Activated CD8-positive, alpha-beta memory T cell treated with anti-CD3 and anti-CD28 coated beads, Interleukin-2, amount 50 U/mL, for 1 hour (primary cell): ENCODE measurements around the gene TEX14.
"Not testable (repeated sequence)": the region's sequence is repeated elsewhere in the genome, so short reads cannot be mapped to it uniquely, and the experiment has no call there.

Experiments used
- DNase-seq: peaks from one replicate; pipeline ENCODE4 v3.0.0-alpha.2; 2020; ENCODE audit errors: extremely low read depth

The TEX14 gene

GRCh38 chr17:58692239-58693055 is 602 bp upstream of the TEX14 start, which contains the start of gene RAD51C:
TSS of gene RAD51C (plus strand) at chr17:58692602. CDS start at chr17:58692644, 42 bp downstream.
- DNase-seq: peak; percentile 45

- not testable (repeated sequence) for DNase-seq
Observed at GRCh38 chr17:58690033-58690432, 1.8 kb downstream of the TEX14 start.

GRCh38 chr17:58688521-58688920 is 3.3 kb downstream of the TEX14 start:
- no peak for DNase-seq

GRCh38 chr17:58686980-58687379 is 4.9 kb downstream of the TEX14 start:
- no peak for DNase-seq

- DNase-seq: not testable (repeated sequence)
Observed at GRCh38 chr17:58684462-58684861, 7.4 kb downstream of the TEX14 start.

- DNase-seq: no peak
Observed at GRCh38 chr17:58684003-58684402, 7.8 kb downstream of the TEX14 start.

GRCh38 chr17:58680038-58680369 is 11.8 kb downstream of the TEX14 start:
- no peak for DNase-seq

- no peak for DNase-seq
Observed at GRCh38 chr17:58679263-58680037, 12.4 kb downstream of the TEX14 start.

- not testable (repeated sequence) for DNase-seq
Observed at GRCh38 chr17:58678287-58678686, 13.6 kb downstream of the TEX14 start.

GRCh38 chr17:58677194-58677880 is 14.5 kb downstream of the TEX14 start:
- no peak for DNase-seq

GRCh38 chr17:58671969-58672368 is 19.9 kb downstream of the TEX14 start:
- DNase-seq: no peak

GRCh38 chr17:58669853-58670252 is 22.0 kb downstream of the TEX14 start:
- no peak for DNase-seq

GRCh38 chr17:58668598-58668935 is 23.3 kb downstream of the TEX14 start:
- DNase-seq: no peak

GRCh38 chr17:58667934-58668597 is 23.8 kb downstream of the TEX14 start:
- no peak for DNase-seq

- DNase-seq: peak; percentile 10
Observed at GRCh38 chr17:58666858-58667267, 25.0 kb downstream of the TEX14 start.

- no peak for DNase-seq
Observed at GRCh38 chr17:58665946-58666857, 25.6 kb downstream of the TEX14 start.

- no peak for DNase-seq
Observed at GRCh38 chr17:58664302-58664701, 27.5 kb downstream of the TEX14 start.

GRCh38 chr17:58661499-58661898 is 30.3 kb downstream of the TEX14 start:
- no peak for DNase-seq

- no peak for DNase-seq
Observed at GRCh38 chr17:58660621-58661020, 31.2 kb downstream of the TEX14 start.

- DNase-seq: not testable (repeated sequence)
Observed at GRCh38 chr17:58659714-58660084, 32.1 kb downstream of the TEX14 start.
